ENCODE data around the gene COL16A1.

DNA sequence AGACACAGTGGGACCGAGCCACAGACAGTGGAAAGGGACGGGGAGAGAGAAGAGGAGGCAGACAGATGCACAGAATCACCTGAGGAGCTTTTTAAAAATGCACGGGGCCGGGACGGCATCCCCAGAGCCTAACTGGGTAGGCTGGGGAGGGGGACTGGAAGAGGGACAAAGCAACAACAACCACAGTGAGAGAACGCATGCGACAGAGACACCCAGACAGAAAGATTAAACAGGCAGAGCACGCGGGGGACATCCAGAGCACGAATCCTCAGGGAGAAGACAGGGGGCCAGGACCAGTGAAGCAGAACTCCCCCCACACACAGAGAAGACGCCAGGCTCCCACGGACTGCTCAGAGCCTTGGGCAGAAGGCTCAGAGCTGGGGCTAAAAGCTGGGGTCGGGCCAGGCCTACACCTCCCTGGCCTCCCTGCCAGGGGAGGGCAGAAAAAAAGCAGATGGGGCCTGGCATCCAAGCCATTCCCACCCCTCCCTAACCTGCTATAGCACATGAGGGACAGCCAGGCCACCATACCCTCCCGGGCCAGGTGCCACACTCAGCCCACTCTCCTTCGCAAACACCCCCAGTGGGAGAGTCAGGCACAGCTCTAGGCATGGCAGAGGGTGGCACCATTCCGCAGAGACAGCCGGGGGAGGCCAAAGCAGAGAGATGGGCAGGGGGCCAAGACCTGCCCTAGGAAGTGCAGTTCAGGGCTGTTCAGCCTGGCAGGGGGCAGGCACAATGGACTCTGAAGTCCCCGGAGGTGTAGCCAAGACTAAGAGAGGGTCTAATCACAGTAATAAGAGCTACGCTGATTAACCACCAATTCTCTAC lies 29.8 kb upstream of the COL16A1 start:
- TF ChIP-seq, protein P1, sequence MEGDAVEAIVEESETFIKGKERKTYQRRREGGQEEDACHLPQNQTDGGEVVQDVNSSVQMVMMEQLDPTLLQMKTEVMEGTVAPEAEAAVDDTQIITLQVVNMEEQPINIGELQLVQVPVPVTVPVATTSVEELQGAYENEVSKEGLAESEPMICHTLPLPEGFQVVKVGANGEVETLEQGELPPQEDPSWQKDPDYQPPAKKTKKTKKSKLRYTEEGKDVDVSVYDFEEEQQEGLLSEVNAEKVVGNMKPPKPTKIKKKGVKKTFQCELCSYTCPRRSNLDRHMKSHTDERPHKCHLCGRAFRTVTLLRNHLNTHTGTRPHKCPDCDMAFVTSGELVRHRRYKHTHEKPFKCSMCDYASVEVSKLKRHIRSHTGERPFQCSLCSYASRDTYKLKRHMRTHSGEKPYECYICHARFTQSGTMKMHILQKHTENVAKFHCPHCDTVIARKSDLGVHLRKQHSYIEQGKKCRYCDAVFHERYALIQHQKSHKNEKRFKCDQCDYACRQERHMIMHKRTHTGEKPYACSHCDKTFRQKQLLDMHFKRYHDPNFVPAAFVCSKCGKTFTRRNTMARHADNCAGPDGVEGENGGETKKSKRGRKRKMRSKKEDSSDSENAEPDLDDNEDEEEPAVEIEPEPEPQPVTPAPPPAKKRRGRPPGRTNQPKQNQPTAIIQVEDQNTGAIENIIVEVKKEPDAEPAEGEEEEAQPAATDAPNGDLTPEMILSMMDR (IDR thresholded peaks at IDR 0.05): no peak
- TF ChIP-seq POLR2AphosphoS5 (IDR thresholded peaks at IDR 0.05) (no peak), POLR2A (IDR thresholded peaks at IDR 0.05) (no peak)
